Astrocyte (in vitro differentiated cells and primary cell): ENCODE data around the gene SIRT5. TPM values are rescaled to one million over a fixed set of nuclear protein-coding genes. Genes with fewer than 3 reads are reported as not detected.

Experiments
- DNase-seq: peaks from one replicate; pipeline ENCODE4 v3.0.0-alpha.2; 2010; ENCODE audit warnings: low read depth
- FAIRE-seq: peaks from 2 replicates; lab custom pipeline; 2011; peaks lifted over from hg19 to GRCh38; lab: Jason Lieb, UNC
- H2AFZ ChIP-seq: 2 replicates; pipeline ENCODE4 v1.6.0; 2012; ENCODE audit warnings: low read depth, low read length, inconsistent platforms
- H3K27ac ChIP-seq: 2 replicates; pipeline ENCODE4 v1.5.1; 2011; ENCODE audit warnings: low read depth, low read length, inconsistent platforms
- H3K27me3 ChIP-seq: 2 replicates; pipeline ENCODE4 v1.6.0; 2011; ENCODE audit warnings: low read length, inconsistent platforms; ENCODE audit not compliant: insufficient read depth
- H3K36me3 ChIP-seq: 2 replicates; pipeline ENCODE4 v1.5.1; 2011; ENCODE audit warnings: low read length, inconsistent platforms; ENCODE audit not compliant: insufficient read depth
- H3K4me1 ChIP-seq: 2 replicates; pipeline ENCODE4 v1.5.1; 2011; ENCODE audit warnings: low read length, inconsistent platforms; ENCODE audit not compliant: insufficient read depth
- H3K4me2 ChIP-seq: 2 replicates; pipeline ENCODE4 v1.6.0; 2012; ENCODE audit warnings: low read length, inconsistent platforms
- H3K4me3 ChIP-seq: 2 replicates; pipeline ENCODE4 v1.5.1; 2011; ENCODE audit warnings: low read depth, mild to moderate bottlenecking, low read length, inconsistent platforms; ENCODE audit not compliant: insufficient read depth
- H3K79me2 ChIP-seq: 2 replicates; pipeline ENCODE4 v1.6.0; 2012; ENCODE audit warnings: mild to moderate bottlenecking, low read length, inconsistent platforms; ENCODE audit not compliant: insufficient read depth
- H3K9ac ChIP-seq: 2 replicates; pipeline ENCODE4 v1.6.0; 2012; ENCODE audit warnings: mild to moderate bottlenecking, low read length, inconsistent platforms
- H3K9me3 ChIP-seq: 2 replicates; pipeline ENCODE4 v1.5.1; 2012; ENCODE audit warnings: low read depth, mild to moderate bottlenecking, low read length, inconsistent platforms; ENCODE audit not compliant: insufficient read depth
- H4K20me1 ChIP-seq: 2 replicates; pipeline ENCODE4 v1.6.0; 2012; ENCODE audit warnings: low read length, inconsistent platforms; ENCODE audit not compliant: insufficient read depth
- H3K27ac Mint-ChIP-seq: one replicate; pipeline ENCODE4 v1.8.0; 2021; ENCODE audit warnings: mild to moderate bottlenecking, mixed read lengths; ENCODE audit not compliant: unreplicated experiment
- H3K27me3 Mint-ChIP-seq: one replicate; pipeline ENCODE4 v1.8.0; 2021; ENCODE audit warnings: low read depth, mixed read lengths; ENCODE audit not compliant: unreplicated experiment
- H3K36me3 Mint-ChIP-seq: one replicate; pipeline ENCODE4 v1.8.0; 2021; ENCODE audit warnings: low read depth, mixed read lengths; ENCODE audit not compliant: unreplicated experiment
- H3K4me1 Mint-ChIP-seq: one replicate; pipeline ENCODE4 v1.8.0; 2021; ENCODE audit warnings: low read depth, mixed read lengths; ENCODE audit not compliant: unreplicated experiment
- H3K4me3 Mint-ChIP-seq: one replicate; pipeline ENCODE4 v1.8.0; 2021; ENCODE audit warnings: mild to moderate bottlenecking, moderate library complexity, mixed read lengths; ENCODE audit not compliant: unreplicated experiment
- H3K9me3 Mint-ChIP-seq: one replicate; pipeline ENCODE4 v1.8.0; 2021; ENCODE audit warnings: mild to moderate bottlenecking, mixed read lengths; ENCODE audit not compliant: unreplicated experiment
- CTCF ChIP-seq: IDR thresholded peaks from 2 replicates; pipeline ENCODE4 v1.5.1; 2011; ENCODE audit warnings: low read depth, mild to moderate bottlenecking, inconsistent platforms, low read length, moderate library complexity; ENCODE audit not compliant: insufficient read depth
- EZH2 ChIP-seq: IDR thresholded peaks from 2 replicates; pipeline ENCODE4 v1.6.1; 2012; ENCODE audit warnings: mild to moderate bottlenecking, low read length, inconsistent platforms; ENCODE audit not compliant: insufficient read depth
- total RNA-seq: library from RNA; stranded (reverse); gene quantifications from 2 replicates; pipeline ENCODE4 v1.2.1, GENCODE V29; 2021

The SIRT5 gene
- total RNA-seq, 1 donor from 2014 or later, result 8.6 TPM

GRCh38 chr6:13635948-13636658 lies 61.7 kb downstream of the SIRT5 start:
- Mint-ChIP-seq H3K27ac (no peak overlapping the region), H3K27me3 (no peaks in the 10 kb centered on the region), H3K9me3 (no peaks in the 10 kb centered on the region), H3K4me3 (no peak overlapping the region), H3K36me3 (peaks cover 6% of the 10 kb centered on the region), H3K4me1 (no peaks in the 10 kb centered on the region)
- Histone ChIP-seq H3K36me3 (peaks cover 13% of the 10 kb centered on the region), H4K20me1 (no peaks in the 10 kb centered on the region), H3K9me3 (no peaks in the 10 kb centered on the region), H2AFZ (no peak overlapping the region), H3K4me3 (no peak overlapping the region), H3K4me1 (no peaks in the 10 kb centered on the region), H3K4me2 (no peak overlapping the region), H3K79me2 (no peaks in the 10 kb centered on the region), H3K9ac (no peak overlapping the region), H3K27ac (no peak overlapping the region), H3K27me3 (no peaks in the 10 kb centered on the region)
- DNase-seq (no peak), FAIRE-seq (no peak)
- TF ChIP-seq EZH2 (no peak), CTCF (no peak)

GRCh38 chr6:13638014-13638413 lies 63.6 kb downstream of the SIRT5 start:
- Histone ChIP-seq H3K4me3 (no peak overlapping the region), H3K27me3 (no peaks in the 10 kb centered on the region), H3K27ac (no peak overlapping the region), H3K36me3 (peaks cover 5% of the 10 kb centered on the region), H3K79me2 (no peaks in the 10 kb centered on the region), H3K9me3 (no peaks in the 10 kb centered on the region), H3K4me2 (no peak overlapping the region), H3K4me1 (no peaks in the 10 kb centered on the region), H3K9ac (no peak overlapping the region), H4K20me1 (no peaks in the 10 kb centered on the region), H2AFZ (no peak overlapping the region)
- H3K4me3 Mint-ChIP-seq, result no peak overlapping the region
- TF ChIP-seq CTCF, result no peak
- no peak for TF ChIP-seq EZH2
- no peaks in the 10 kb centered on the region for H3K4me1 Mint-ChIP-seq
- FAIRE-seq (no peak), DNase-seq (no peak)
- H3K9me3 Mint-ChIP-seq, result no peaks in the 10 kb centered on the region
- H3K27ac Mint-ChIP-seq, result no peak overlapping the region
- peaks cover 4% of the 10 kb centered on the region for H3K36me3 Mint-ChIP-seq
- H3K27me3 Mint-ChIP-seq, result no peaks in the 10 kb centered on the region

DNA sequence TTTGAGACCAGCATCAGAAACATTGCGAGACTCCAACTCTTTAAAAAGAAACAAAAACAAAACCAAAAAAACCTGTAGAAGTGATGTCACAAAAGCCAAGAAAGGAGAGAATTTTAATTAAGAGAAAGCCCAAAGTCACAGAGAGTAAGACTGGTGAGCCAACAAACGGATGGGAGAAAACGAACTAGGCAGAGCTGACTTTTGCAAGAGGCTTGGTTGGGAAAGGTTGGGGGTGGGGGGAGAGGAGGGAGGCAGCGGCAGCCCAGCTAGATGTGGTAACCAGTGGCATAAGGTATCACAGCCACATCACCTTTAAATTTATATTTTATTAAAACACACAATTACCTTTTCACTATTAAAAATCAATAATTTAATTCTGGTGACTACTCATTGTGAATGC lies 64.2 kb downstream of the SIRT5 start:
- H2AFZ ChIP-seq, result no peak overlapping the region
- H3K4me1 Mint-ChIP-seq, result no peaks in the 10 kb centered on the region

More for the DNA sequence above, 64.2 kb downstream of the SIRT5 start:
- no peak for DNase-seq
- Histone ChIP-seq H4K20me1 (no peaks in the 10 kb centered on the region), H3K4me1 (no peaks in the 10 kb centered on the region), H3K9ac (no peak overlapping the region), H3K79me2 (no peaks in the 10 kb centered on the region), H3K36me3 (peaks cover 9% of the 10 kb centered on the region), H3K27ac (no peak overlapping the region), H3K9me3 (no peaks in the 10 kb centered on the region), H3K4me3 (no peak overlapping the region), H3K4me2 (no peak overlapping the region), H3K27me3 (no peaks in the 10 kb centered on the region)
- Mint-ChIP-seq H3K27me3 (no peaks in the 10 kb centered on the region), H3K9me3 (no peaks in the 10 kb centered on the region), H3K36me3 (peaks cover 5% of the 10 kb centered on the region), H3K27ac (no peak overlapping the region), H3K4me3 (no peak overlapping the region)
- TF ChIP-seq CTCF (no peak), EZH2 (no peak)
- no peak for FAIRE-seq
